Osteocyte (in vitro differentiated cells): ENCODE measurements around the gene PRKCQ. TPM values are rescaled to one million over a fixed set of nuclear protein-coding genes. Genes with fewer than 3 reads are reported as not detected.

Experiments used
- DNase-seq: peaks from one replicate; pipeline ENCODE4 v3.0.0; 2021; ENCODE audit warnings: mixed read lengths; ENCODE audit not compliant: unreplicated experiment; ENCODE audit errors: extremely low spot score
- H3K27ac Mint-ChIP-seq: one replicate; pipeline ENCODE4 v1.8.0; 2021; ENCODE audit warnings: mild to moderate bottlenecking, mixed read lengths; ENCODE audit not compliant: unreplicated experiment
- H3K27me3 Mint-ChIP-seq: one replicate; pipeline ENCODE4 v1.8.0; 2021; ENCODE audit warnings: mixed read lengths; ENCODE audit not compliant: unreplicated experiment
- H3K36me3 Mint-ChIP-seq: one replicate; pipeline ENCODE4 v1.8.0; 2021; ENCODE audit warnings: mixed read lengths; ENCODE audit not compliant: unreplicated experiment
- H3K4me1 Mint-ChIP-seq: one replicate; pipeline ENCODE4 v1.8.0; 2021; ENCODE audit warnings: mixed read lengths; ENCODE audit not compliant: unreplicated experiment
- H3K4me3 Mint-ChIP-seq: one replicate; pipeline ENCODE4 v1.8.0; 2021; ENCODE audit warnings: mild to moderate bottlenecking, moderate library complexity, mixed read lengths; ENCODE audit not compliant: unreplicated experiment
- H3K9me3 Mint-ChIP-seq: one replicate; pipeline ENCODE4 v1.8.0; 2021; ENCODE audit warnings: mixed read lengths; ENCODE audit not compliant: unreplicated experiment
- total RNA-seq: library from RNA; stranded (reverse); gene quantifications from 2 replicates; pipeline ENCODE4 v1.2.1, GENCODE V29; 2021
- TF ChIP-seq, protein P1 (sequence below): fragments of 200-600 bp; sonication (generic); IDR thresholded peaks from 2 replicates; pipeline ENCODE4 v1.5.0; 2021; ENCODE audit warnings: antibody characterized with exemption, mild to moderate bottlenecking, moderate library complexity

Gene PRKCQ
- total RNA-seq, 1 donor from 2014 or later: 0.11 TPM

DNA sequence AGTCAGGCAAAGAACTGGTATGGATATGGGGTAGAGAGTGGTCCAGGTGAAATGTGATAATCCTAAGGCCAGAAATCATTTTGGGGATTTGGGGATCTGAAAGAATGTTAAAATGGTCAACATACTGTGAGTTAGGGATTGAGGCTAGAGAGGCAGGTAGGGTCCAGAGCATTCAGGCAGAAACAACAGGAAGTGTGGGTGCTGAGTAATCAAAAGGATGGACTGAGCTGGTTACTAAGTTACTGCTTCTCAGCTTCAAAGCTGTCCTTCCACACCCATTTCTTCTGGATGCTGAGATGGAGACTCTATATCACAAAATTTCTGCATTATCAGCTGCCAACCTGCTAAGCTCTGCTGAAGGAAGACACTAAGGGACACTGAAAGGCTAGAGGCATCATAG is 30.6 kb upstream of the PRKCQ start:
- H3K9me3 Mint-ChIP-seq: peaks cover 3% of the 10 kb centered on the region
- TF ChIP-seq, protein P1, sequence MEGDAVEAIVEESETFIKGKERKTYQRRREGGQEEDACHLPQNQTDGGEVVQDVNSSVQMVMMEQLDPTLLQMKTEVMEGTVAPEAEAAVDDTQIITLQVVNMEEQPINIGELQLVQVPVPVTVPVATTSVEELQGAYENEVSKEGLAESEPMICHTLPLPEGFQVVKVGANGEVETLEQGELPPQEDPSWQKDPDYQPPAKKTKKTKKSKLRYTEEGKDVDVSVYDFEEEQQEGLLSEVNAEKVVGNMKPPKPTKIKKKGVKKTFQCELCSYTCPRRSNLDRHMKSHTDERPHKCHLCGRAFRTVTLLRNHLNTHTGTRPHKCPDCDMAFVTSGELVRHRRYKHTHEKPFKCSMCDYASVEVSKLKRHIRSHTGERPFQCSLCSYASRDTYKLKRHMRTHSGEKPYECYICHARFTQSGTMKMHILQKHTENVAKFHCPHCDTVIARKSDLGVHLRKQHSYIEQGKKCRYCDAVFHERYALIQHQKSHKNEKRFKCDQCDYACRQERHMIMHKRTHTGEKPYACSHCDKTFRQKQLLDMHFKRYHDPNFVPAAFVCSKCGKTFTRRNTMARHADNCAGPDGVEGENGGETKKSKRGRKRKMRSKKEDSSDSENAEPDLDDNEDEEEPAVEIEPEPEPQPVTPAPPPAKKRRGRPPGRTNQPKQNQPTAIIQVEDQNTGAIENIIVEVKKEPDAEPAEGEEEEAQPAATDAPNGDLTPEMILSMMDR: no peak
- peaks cover 2% of the 10 kb centered on the region for H3K27me3 Mint-ChIP-seq
- H3K36me3 Mint-ChIP-seq: no peaks in the 10 kb centered on the region
- no peak overlapping the region for H3K27ac Mint-ChIP-seq
- no peaks in the 10 kb centered on the region for H3K4me1 Mint-ChIP-seq
- H3K4me3 Mint-ChIP-seq: no peak overlapping the region
- no peak for DNase-seq

- no peak for DNase-seq
- H3K4me1 Mint-ChIP-seq: no peaks in the 10 kb centered on the region
- H3K27ac Mint-ChIP-seq: no peak overlapping the region
- no peak overlapping the region for H3K4me3 Mint-ChIP-seq
- peaks cover 3% of the 10 kb centered on the region for H3K9me3 Mint-ChIP-seq
- no peaks in the 10 kb centered on the region for H3K36me3 Mint-ChIP-seq
- TF ChIP-seq, protein P1: no peak
- H3K27me3 Mint-ChIP-seq: peaks cover 5% of the 10 kb centered on the region
Measured at GRCh38 chr10:6609625-6610024, 29.5 kb upstream of the PRKCQ start.

DNA sequence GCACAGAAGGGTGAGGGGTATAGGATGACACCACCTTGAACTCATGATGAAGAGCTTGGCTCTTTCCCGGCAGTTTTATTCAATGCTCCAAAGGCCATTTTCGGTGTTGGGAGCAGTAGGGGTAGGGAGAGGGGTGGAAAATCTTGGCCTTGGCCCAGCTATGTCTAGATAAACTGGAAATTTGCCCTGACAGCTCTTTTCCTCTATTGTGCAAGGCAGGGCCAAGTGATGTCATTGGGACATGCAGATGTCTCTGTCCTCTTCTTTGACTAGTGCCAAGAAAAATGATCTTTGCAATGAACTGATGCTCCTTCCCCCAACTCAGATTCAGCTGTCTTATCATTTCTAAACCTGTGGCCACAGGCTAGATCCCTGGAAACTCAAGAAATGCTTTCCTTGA is 27.7 kb upstream of the PRKCQ start:
- TF ChIP-seq, protein P1: no peak
- no peaks in the 10 kb centered on the region for H3K36me3 Mint-ChIP-seq

DNA sequence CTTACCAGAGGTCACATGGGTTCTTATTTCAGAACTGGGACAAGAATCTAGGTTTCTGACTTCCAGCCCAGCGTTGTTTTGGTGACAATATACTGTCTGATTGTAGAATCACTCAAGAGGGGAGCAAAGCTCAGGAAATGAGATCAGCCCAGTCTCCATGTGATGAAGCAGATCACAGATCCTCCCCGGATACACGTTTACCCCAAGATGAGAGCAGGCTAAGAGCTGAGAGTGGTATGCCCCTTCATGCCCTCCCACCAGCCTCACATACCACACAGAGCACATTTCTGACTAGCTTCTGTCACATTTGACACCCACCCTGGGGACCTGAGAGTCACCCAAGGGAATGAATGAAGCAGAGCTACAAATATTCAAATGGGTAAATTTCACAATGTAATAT is 27.1 kb upstream of the PRKCQ start:
- no peak overlapping the region for H3K4me3 Mint-ChIP-seq
- peaks cover 3% of the 10 kb centered on the region for H3K9me3 Mint-ChIP-seq
- no peaks in the 10 kb centered on the region for H3K36me3 Mint-ChIP-seq
- peaks cover 4% of the 10 kb centered on the region for H3K27me3 Mint-ChIP-seq
- DNase-seq: no peak
- H3K4me1 Mint-ChIP-seq: no peaks in the 10 kb centered on the region
- no peak overlapping the region for H3K27ac Mint-ChIP-seq
- TF ChIP-seq, protein P1: no peak

More for the DNA sequence above, 27.7 kb upstream of the PRKCQ start:
- no peak for DNase-seq
- H3K27me3 Mint-ChIP-seq: peaks cover 3% of the 10 kb centered on the region
- H3K27ac Mint-ChIP-seq: no peak overlapping the region
- H3K4me1 Mint-ChIP-seq: no peaks in the 10 kb centered on the region
- H3K9me3 Mint-ChIP-seq: peaks cover 3% of the 10 kb centered on the region
- no peak overlapping the region for H3K4me3 Mint-ChIP-seq

- H3K36me3 Mint-ChIP-seq: no peaks in the 10 kb centered on the region
Measured at GRCh38 chr10:6603142-6604125, 23.4 kb upstream of the PRKCQ start.

More at GRCh38 chr10:6603142-6604125, 23.4 kb upstream of the PRKCQ start:
- Mint-ChIP-seq H3K4me3 (no peak overlapping the region), H3K27me3 (peaks cover 12% of the 10 kb centered on the region), H3K27ac (no peak overlapping the region), H3K9me3 (no peaks in the 10 kb centered on the region), H3K4me1 (no peaks in the 10 kb centered on the region)
- no peak for DNase-seq
- TF ChIP-seq, protein P1: no peak
